Hepatocyte (in vitro differentiated cells): ENCODE results near the gene SLC2A5. TPM values are rescaled to one million over a fixed set of nuclear protein-coding genes. Genes with fewer than 3 reads are reported as not detected.
A peak's percentile ranks its signal among the peaks of the same experiment; 100 is the strongest.

Source experiments
- DNase-seq: peaks from one replicate; pipeline ENCODE4 v3.0.0-alpha.2; 2016; ENCODE audit warnings: low spot score
- H2AFZ ChIP-seq: fragments of 200-600 bp; sonication (generic); 2 replicates; pipeline ENCODE4 v1.6.0; 2016; ENCODE audit warnings: antibody characterized with exemption, mild to moderate bottlenecking
- H3K27ac ChIP-seq: fragments of 200-600 bp; sonication (generic); 2 replicates; pipeline ENCODE4 v1.5.1; 2016; ENCODE audit warnings: mild to moderate bottlenecking
- H3K27me3 ChIP-seq: fragments of 200-600 bp; sonication (generic); 2 replicates; pipeline ENCODE4 v1.6.1; 2016
- H3K36me3 ChIP-seq: fragments of 200-600 bp; sonication (generic); replicated peaks from 2 replicates; pipeline ENCODE4 v1.5.1; 2016; ENCODE audit warnings: low read depth; ENCODE audit not compliant: insufficient read depth
- H3K4me1 ChIP-seq: fragments of 200-600 bp; sonication (generic); 2 replicates; pipeline ENCODE4 v1.5.1; 2016; ENCODE audit warnings: mild to moderate bottlenecking, moderate library complexity; ENCODE audit not compliant: insufficient read depth
- H3K4me2 ChIP-seq: fragments of 200-600 bp; sonication (generic); 2 replicates; pipeline ENCODE4 v1.6.0; 2016
- H3K4me3 ChIP-seq: fragments of 200-600 bp; sonication (generic); 2 replicates; pipeline ENCODE4 v1.5.1; 2016; ENCODE audit warnings: mild to moderate bottlenecking
- H3K79me2 ChIP-seq: fragments of 200-600 bp; sonication (generic); 2 replicates; pipeline ENCODE4 v1.6.0; 2017; ENCODE audit warnings: mild to moderate bottlenecking
- H3K9me2 ChIP-seq: fragments of 200-600 bp; sonication (generic); replicated peaks from 2 replicates; pipeline ENCODE4 v1.6.0; 2017; ENCODE audit warnings: mild to moderate bottlenecking; ENCODE audit not compliant: insufficient read depth
- H3K9me3 ChIP-seq: fragments of 200-600 bp; sonication (generic); 2 replicates; pipeline ENCODE4 v1.5.1; 2016; ENCODE audit warnings: low read depth, mild to moderate bottlenecking
- H4K20me1 ChIP-seq: fragments of 200-600 bp; sonication (generic); 2 replicates; pipeline ENCODE4 v1.6.0; 2016; ENCODE audit warnings: mild to moderate bottlenecking; ENCODE audit not compliant: insufficient read depth, poor library complexity, severe bottlenecking
- EZH2 ChIP-seq: fragments of 200-600 bp; sonication (generic); IDR thresholded peaks from 2 replicates; pipeline ENCODE4 v1.6.1; 2016; ENCODE audit warnings: antibody characterized with exemption, mild to moderate bottlenecking, borderline replicate concordance
- EZH2phosphoT487 ChIP-seq: fragments of 200-600 bp; sonication (generic); IDR thresholded peaks from one replicate; pipeline ENCODE4 v1.6.1; 2018; ENCODE audit warnings: antibody characterized with exemption, mild to moderate bottlenecking, low read depth, moderate library complexity; ENCODE audit not compliant: unreplicated experiment, severe bottlenecking
- WGBS: methylation state at CpG from one replicate; pipeline ENCODE4 v1.1.6; 2016; ENCODE audit warnings: low lambda C conversion rate; ENCODE audit errors: missing lambda C conversion rate; 5-methylcytosine and 5-hydroxymethylcytosine counted together
- polyA plus RNA-seq: library from polyadenylated mRNA; unstranded; fragments of >200 nt; fragmentation: Nextera tagmentation; extraction: Ambion mirVana; gene quantifications from 2 replicates; pipeline ENCODE4 v1.2.1, GENCODE V29; 2016
- total RNA-seq: library from RNA; depleted of rRNA; stranded (reverse); fragments of >200 nt; gene quantifications from 2 replicates; pipeline ENCODE4 v1.2.3, GENCODE V29; 2014
- TF ChIP-seq, protein P1 (sequence below): fragments of 200-600 bp; sonication (generic); IDR thresholded peaks from 2 replicates; pipeline ENCODE4 v1.5.1; 2016; ENCODE audit warnings: antibody characterized with exemption, mild to moderate bottlenecking; ENCODE audit not compliant: poor library complexity

Gene SLC2A5
- total and polyA plus RNA-seq, 2 experiments from 2014 or later, result 7.2 to 8.2 TPM

DNA sequence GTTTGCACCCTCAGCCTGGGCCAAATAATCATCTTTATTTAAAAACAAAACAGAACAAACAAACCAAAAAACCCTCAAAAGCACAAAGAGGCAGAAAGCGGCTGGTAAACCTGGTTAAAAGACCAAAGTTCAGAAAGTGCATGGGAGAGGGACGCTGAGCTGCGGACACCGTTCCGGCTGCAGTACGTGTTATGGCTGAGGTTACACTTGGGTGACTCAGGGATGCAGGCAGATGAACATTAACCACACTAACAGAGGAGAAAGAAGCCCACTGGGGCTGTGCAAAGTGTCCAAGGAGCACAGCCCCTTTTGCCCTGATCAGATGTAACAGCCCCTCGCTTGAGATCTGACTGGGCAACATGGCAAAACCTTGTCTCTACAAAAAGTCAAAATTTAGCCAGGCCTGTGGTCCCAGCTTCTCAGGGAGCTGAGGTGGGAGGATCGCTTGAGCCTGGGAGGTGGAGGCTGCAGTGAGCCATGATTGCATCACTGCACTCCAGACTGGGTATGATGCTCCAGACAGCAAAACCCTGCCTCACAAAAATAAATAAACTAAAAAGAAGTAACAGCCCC, 31.1 kb upstream of the SLC2A5 start:
- H3K27me3 ChIP-seq, result no peaks in the 10 kb centered on the region
- H3K9me2 ChIP-seq, result no peaks in the 10 kb centered on the region
- no peaks in the 10 kb centered on the region for H4K20me1 ChIP-seq
- 77% methylated on average over 8 of the region's 8 CpGs for WGBS
- H3K36me3 ChIP-seq, result no peaks in the 10 kb centered on the region
- peak; percentile 35 for DNase-seq
- H3K4me2 ChIP-seq, result no peak overlapping the region
- H3K27ac ChIP-seq, result peak overlapping the region; percentile 43
- H3K4me1 ChIP-seq, result peaks cover 3% of the 10 kb centered on the region
- no peaks in the 10 kb centered on the region for H3K9me3 ChIP-seq
- no peaks in the 10 kb centered on the region for H3K79me2 ChIP-seq
- TF ChIP-seq, protein P1, sequence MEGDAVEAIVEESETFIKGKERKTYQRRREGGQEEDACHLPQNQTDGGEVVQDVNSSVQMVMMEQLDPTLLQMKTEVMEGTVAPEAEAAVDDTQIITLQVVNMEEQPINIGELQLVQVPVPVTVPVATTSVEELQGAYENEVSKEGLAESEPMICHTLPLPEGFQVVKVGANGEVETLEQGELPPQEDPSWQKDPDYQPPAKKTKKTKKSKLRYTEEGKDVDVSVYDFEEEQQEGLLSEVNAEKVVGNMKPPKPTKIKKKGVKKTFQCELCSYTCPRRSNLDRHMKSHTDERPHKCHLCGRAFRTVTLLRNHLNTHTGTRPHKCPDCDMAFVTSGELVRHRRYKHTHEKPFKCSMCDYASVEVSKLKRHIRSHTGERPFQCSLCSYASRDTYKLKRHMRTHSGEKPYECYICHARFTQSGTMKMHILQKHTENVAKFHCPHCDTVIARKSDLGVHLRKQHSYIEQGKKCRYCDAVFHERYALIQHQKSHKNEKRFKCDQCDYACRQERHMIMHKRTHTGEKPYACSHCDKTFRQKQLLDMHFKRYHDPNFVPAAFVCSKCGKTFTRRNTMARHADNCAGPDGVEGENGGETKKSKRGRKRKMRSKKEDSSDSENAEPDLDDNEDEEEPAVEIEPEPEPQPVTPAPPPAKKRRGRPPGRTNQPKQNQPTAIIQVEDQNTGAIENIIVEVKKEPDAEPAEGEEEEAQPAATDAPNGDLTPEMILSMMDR, result no peak
- TF ChIP-seq EZH2, result no peak
- TF ChIP-seq EZH2phosphoT487, result no peak
- H2AFZ ChIP-seq, result no peak overlapping the region
- no peak overlapping the region for H3K4me3 ChIP-seq

DNA sequence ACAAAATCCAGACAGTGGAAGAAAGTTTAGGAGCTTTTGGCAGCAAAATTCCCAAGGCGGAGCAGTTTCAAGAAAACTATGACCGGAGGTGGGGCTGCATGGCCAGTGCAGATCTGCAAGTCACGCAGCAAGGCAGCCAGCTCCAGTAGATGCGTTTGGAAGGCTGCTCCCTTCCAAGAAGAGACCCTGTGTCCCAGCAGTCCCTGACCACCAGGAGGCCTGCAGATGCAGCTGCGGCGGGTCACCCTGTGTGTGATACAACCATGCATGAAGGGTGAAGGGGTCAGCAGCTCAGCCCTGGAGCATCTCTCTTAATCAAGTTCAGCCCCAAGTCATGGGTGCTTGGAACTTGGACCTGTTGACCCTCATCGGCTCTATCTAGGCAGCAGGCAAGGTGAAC, 30.1 kb upstream of the SLC2A5 start:
- Histone ChIP-seq H3K27ac (no peak overlapping the region), H3K36me3 (no peaks in the 10 kb centered on the region), H3K79me2 (no peaks in the 10 kb centered on the region), H3K4me3 (no peak overlapping the region), H3K4me1 (peaks cover 3% of the 10 kb centered on the region), H3K9me3 (no peaks in the 10 kb centered on the region), H4K20me1 (no peaks in the 10 kb centered on the region), H3K9me2 (no peaks in the 10 kb centered on the region), H3K4me2 (no peak overlapping the region), H3K27me3 (no peaks in the 10 kb centered on the region), H2AFZ (no peak overlapping the region)
- 94% methylated on average over 7 of the region's 7 CpGs for WGBS
- DNase-seq, result no peak
- TF ChIP-seq, protein P1, result no peak
- TF ChIP-seq EZH2, result no peak
- no peak for TF ChIP-seq EZH2phosphoT487

DNA sequence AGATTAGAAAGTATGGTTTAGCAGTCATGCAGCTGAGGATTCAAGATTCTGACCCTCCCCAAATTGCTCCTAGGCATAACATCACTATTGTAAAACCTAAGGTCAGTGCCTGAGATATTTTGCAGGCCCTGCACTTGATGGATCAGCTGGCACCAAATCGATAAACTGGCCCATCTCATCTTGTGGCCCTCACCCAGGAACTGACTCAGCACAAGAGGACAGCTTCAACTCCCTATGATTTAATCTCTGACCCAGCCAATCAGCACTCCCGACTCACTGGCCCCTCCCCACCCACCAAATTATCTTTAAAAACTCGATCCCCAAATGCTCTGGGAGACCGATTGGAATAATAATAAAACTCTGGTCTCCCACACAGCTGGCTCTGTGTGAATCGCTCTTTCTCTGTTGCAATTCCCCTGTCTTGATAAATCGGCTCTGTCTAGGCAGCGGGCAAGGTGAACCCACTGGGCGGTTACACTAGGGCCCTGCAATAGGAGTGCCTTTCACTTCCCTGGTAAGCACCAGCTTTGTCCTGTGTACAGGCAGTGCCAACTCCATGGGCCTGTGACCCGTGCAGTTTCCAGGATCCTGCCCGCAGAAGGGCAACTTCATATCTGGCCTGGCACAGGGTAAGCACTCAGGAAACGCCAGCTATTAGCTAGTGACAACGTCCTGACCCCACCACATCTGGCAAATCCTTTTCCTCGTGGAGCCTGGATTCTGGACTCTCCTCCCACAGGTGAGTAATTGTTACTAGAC, 28.7 kb upstream of the SLC2A5 start:
- no peaks in the 10 kb centered on the region for H3K36me3 ChIP-seq
- no peaks in the 10 kb centered on the region for H4K20me1 ChIP-seq
- no peaks in the 10 kb centered on the region for H3K27me3 ChIP-seq
- 86% methylated on average over 13 of the region's 13 CpGs for WGBS
- H3K4me3 ChIP-seq, result no peak overlapping the region
- H2AFZ ChIP-seq, result no peak overlapping the region
- no peaks in the 10 kb centered on the region for H3K9me2 ChIP-seq
- no peak overlapping the region for H3K27ac ChIP-seq
- no peak overlapping the region for H3K4me2 ChIP-seq
- no peak for DNase-seq
- no peaks in the 10 kb centered on the region for H3K9me3 ChIP-seq
- H3K79me2 ChIP-seq, result no peaks in the 10 kb centered on the region
- peaks cover 3% of the 10 kb centered on the region for H3K4me1 ChIP-seq
- TF ChIP-seq EZH2, result no peak
- TF ChIP-seq, protein P1, result no peak
- TF ChIP-seq EZH2phosphoT487, result no peak
